ENCODE measurements around the gene EVA1B.

DNA sequence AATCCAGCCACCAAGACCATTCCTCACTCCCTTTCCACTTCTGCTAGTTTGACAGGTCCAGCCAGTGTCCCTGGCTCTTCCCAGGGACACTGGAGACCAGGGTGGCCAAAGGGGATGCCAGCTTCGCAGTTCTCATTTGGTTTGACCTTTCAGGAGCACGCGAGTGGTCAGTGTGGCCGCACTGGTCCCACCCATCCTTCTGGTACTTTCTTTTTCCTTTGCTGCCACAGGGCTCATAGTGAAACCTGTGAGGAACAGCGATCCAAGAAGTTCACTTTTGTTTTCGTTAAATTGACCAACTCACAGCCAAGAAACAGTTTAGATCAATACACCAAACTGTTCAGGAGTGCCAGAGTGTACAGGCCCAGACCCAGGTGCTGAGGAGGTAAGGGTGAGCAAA, 14.4 kb upstream of the EVA1B start:
- TF ChIP-seq, protein P1, sequence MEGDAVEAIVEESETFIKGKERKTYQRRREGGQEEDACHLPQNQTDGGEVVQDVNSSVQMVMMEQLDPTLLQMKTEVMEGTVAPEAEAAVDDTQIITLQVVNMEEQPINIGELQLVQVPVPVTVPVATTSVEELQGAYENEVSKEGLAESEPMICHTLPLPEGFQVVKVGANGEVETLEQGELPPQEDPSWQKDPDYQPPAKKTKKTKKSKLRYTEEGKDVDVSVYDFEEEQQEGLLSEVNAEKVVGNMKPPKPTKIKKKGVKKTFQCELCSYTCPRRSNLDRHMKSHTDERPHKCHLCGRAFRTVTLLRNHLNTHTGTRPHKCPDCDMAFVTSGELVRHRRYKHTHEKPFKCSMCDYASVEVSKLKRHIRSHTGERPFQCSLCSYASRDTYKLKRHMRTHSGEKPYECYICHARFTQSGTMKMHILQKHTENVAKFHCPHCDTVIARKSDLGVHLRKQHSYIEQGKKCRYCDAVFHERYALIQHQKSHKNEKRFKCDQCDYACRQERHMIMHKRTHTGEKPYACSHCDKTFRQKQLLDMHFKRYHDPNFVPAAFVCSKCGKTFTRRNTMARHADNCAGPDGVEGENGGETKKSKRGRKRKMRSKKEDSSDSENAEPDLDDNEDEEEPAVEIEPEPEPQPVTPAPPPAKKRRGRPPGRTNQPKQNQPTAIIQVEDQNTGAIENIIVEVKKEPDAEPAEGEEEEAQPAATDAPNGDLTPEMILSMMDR (optimal IDR thresholded peaks at IDR 0.05 in 1 of 3, IDR thresholded peaks at IDR 0.05 in 1 of 3, conservative IDR thresholded peaks at IDR 0.05 in 1 of 3; ENCODE audit: extremely low read depth in 1 of 3, insufficient read depth in 2 of 3, low read length in 3 of 3) = no peak
- TF ChIP-seq EZH2 (IDR thresholded peaks at IDR 0.05; ENCODE audit: low read length) = no peak
